HEK293 (cell line): ENCODE measurements around the gene RECQL.

Source experiments
- ATF2 ChIP-seq: fragments of 450-650 bp; formaldehyde crosslinking; IDR thresholded peaks from 2 replicates; pipeline ENCODE4 v1.5.1; 2016; ENCODE audit warnings: missing biosample characterization, missing genetic modification characterization, low read depth
- ZNF701 ChIP-seq: fragments of 450-650 bp; formaldehyde crosslinking; IDR thresholded peaks from 2 replicates; pipeline ENCODE4 v1.5.1; 2016; ENCODE audit warnings: missing biosample characterization, missing genetic modification characterization
- TF ChIP-seq, protein P1 (sequence below): fragments of 450-650 bp; formaldehyde crosslinking; IDR thresholded peaks from 2 replicates; pipeline ENCODE4 v1.5.1; 2016; ENCODE audit warnings: missing biosample characterization, missing genetic modification characterization

GRCh38 chr12:21472197-21472823 lies 29.1 kb downstream of the RECQL start:
- no peak for TF ChIP-seq ATF2 (tag by site-specific recombination)
- no peak for TF ChIP-seq ZNF701 (tag by site-specific recombination)
- TF ChIP-seq, protein P1, sequence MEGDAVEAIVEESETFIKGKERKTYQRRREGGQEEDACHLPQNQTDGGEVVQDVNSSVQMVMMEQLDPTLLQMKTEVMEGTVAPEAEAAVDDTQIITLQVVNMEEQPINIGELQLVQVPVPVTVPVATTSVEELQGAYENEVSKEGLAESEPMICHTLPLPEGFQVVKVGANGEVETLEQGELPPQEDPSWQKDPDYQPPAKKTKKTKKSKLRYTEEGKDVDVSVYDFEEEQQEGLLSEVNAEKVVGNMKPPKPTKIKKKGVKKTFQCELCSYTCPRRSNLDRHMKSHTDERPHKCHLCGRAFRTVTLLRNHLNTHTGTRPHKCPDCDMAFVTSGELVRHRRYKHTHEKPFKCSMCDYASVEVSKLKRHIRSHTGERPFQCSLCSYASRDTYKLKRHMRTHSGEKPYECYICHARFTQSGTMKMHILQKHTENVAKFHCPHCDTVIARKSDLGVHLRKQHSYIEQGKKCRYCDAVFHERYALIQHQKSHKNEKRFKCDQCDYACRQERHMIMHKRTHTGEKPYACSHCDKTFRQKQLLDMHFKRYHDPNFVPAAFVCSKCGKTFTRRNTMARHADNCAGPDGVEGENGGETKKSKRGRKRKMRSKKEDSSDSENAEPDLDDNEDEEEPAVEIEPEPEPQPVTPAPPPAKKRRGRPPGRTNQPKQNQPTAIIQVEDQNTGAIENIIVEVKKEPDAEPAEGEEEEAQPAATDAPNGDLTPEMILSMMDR (tag by site-specific recombination): no peak
